CD4-positive, alpha-beta T cell treated with Interleukin-1 beta for 1 hour (primary cell): Measurements from ENCODE around the gene TMEM132C.

Experiments
- DNase-seq, 2 donors: peaks; one replicate each; pipeline ENCODE4 v3.0.0-alpha.2; 2020 to 2022

The TMEM132C gene

GRCh38 chr12:128729628-128730121 lies 462.7 kb downstream of the TMEM132C start:
- DNase-seq: no peak

DNA sequence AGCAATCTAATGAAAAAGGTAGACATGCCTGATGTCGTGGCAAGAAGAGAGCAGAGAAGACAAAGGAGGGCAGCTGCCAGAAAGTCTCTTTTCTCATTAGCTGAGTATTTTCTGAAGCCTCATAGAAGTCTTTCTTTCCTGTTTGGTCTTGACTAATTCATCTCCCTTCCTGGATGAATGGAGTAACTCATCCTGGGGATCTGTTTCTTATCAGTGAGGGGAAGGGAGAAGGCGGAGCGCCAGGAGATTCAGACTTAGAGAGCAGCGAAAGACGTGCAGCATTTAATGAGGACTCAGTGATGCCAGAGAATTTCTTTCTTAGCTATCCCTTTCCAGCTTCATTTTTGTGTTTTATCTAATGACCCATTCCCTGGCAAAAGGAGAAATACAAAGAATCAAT lies 467.4 kb downstream of the TMEM132C start:
- no peak for DNase-seq

- DNase-seq: no peak
Measured at GRCh38 chr12:128737292-128737966, 470.5 kb downstream of the TMEM132C start.

GRCh38 chr12:128743916-128744315 lies 476.9 kb downstream of the TMEM132C start:
- DNase-seq: peak; percentile 13 to 21

DNA sequence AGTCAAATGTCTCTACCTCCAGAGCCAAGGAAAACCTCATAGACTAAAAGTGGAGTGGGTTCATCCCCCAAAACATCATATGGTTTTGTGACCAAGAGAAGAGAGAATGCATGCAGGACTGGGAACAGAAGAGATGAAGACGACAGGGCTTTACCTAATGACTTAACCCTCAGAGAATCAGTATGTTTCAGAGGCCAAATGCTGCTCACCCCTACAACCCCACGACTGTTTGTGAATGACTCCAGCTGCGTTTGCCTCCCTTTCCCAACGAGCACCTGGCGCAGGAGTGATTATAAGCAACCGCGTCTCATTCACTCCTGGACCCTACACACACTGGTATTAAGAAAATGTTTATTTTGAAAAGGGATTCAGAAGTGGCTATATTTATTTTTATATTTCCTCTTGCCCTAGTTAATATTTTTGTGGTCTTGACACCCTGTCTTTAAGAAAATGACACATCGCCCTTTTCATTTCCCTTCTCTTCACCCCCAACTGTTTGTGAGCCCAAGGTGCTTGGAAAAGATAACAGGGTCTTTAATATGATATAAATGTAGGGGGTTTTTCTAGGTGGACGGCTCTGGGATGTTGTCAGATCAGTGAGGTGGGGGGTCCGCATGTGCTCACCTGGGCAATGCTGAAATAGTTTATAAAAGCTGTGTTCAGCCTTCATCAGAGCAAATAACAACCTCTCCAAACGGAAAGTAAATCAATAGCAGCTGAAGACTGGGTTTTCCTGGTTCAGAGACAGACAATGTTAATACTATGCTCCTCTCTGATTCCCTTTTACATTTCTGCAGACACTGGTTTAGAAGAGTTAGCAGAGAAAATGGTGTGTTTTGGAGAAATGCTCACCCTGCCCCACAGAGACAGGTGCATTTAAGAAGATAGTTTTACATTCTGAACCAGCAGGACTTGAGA lies 479.1 kb downstream of the TMEM132C start:
- peak in 1 of 2 donors; percentile 15 for DNase-seq

DNA sequence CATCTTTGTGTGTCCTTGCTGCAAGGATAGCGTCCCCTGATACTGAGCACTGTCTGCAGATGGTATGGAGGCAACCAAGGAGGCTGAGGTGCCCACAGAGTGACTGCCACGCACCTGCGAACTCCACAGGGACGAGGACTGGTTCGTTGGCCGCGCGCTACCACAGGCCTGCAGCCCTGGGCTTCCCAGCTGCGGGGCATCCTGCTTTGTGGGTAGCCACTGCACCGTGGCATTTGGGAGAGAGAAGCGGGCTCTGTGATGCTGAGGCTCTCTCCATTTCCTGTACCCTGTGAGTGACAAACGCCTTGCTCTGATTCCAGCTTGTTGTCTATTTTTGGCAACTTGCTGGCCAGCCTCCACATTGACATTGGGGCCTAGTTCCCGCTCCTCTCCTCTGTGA lies 480.5 kb downstream of the TMEM132C start:
- DNase-seq: no peak

- DNase-seq: no peak
Measured at GRCh38 chr12:128752386-128752785, 485.4 kb downstream of the TMEM132C start.

DNA sequence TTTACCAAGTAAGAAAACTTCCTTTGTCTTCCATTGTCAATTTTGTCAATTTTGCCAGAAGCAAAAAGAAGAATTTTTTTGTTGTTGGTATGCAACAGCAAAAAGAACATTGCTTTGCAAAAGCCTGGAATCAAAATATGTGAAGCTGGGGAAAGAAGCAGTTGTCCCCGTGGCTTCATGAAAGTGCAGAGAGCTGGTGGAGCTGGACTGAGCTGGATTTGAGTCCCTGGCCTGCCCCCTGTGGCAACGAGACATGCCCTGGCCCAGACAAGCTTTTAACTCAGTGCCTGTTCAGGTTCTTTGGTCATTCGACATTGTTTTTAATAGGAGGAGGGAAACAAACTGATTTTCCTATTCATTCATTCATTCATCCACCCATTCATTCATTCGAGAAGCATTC lies 486.5 kb downstream of the TMEM132C start:
- DNase-seq: no peak

DNA sequence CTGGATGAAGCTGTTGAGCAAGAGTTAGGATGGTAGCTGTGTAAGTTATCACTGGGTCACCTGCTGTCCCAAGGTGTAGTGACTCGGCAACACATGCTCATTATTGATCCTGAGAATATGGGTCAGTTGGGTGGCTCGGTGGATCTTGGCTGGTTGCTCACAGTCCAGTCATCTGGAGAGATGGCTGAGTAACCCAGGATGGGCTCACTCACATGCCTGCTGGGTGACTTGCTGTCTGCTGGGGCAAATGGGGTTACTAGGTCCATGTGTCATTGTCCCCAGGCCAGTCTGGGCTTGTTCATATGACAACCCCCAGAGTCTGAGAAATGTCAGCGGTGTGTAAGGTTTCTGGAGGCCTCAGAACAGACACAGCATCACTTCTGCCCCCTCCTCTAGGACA lies 487.3 kb downstream of the TMEM132C start:
- DNase-seq: no peak

DNA sequence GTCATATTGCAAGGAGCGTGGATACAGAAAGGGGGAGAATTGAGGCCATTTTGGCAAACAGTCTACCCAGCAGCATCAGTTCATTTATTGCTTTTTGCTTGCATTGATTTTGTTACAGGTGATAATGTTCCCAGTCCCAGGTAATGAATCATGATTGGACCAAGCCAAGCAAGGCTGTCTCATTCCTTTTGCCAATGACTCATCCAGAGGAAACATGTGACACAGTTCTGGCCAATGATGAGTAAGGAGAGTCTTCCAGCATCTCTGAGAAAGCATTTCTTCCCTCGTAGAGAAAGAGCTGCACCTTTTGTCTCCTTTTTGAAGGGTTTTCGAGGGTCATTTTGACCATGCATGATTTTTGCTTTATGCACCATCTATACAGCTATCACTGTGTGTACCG lies 488.6 kb downstream of the TMEM132C start:
- no peak for DNase-seq
